Heart left ventricle (tissue), 16 donors: ENCODE results near the gene IL1A. TPM values are rescaled to one million over a fixed set of nuclear protein-coding genes. Genes with fewer than 3 reads are reported as not detected.

ENCODE experiments used
- ATAC-seq, 4 donors: fragments of 200-7000 bp; cut with Tn5 transposase; one replicate each; pipeline ENCODE4 v1.9.1; 2020 to 2022; ENCODE audit warnings: moderate library complexity in 4 of 4, mild to moderate bottlenecking in 3 of 4, moderate number of reproducible peaks in 1 of 4
- DNase-seq, 5 donors: peaks; one replicate each; pipeline ENCODE4 v3.0.0-alpha.2; 2020
- H3K27ac ChIP-seq, 12 donors: fragments of 200-600 bp; sonication (generic) in 4 of 12; one replicate each; pipeline versions ENCODE4 v1.5.0 to v1.8.0; 2016 to 2022; ENCODE audit warnings: mild to moderate bottlenecking in 2 of 12
- H3K27me3 ChIP-seq, 9 donors: fragments of 200-600 bp; sonication (generic) in 2 of 9; one replicate each; pipeline versions ENCODE4 v1.5.1 to v1.8.0; 2016 to 2022; ENCODE audit warnings: mild to moderate bottlenecking in 3 of 9
- H3K36me3 ChIP-seq, 9 donors: fragments of 200-600 bp; sonication (generic) in 2 of 9; one replicate each; pipeline versions ENCODE4 v1.5.0 to v1.8.0; 2018 to 2022; ENCODE audit warnings: mild to moderate bottlenecking in 2 of 9
- H3K4me1 ChIP-seq, 12 donors: fragments of 200-600 bp; sonication (generic) in 4 of 12; one replicate each; pipeline versions ENCODE4 v1.5.0 to v1.8.0; 2016 to 2022; ENCODE audit warnings: mild to moderate bottlenecking in 3 of 12
- H3K4me3 ChIP-seq, 12 donors: fragments of 200-600 bp; sonication (generic) in 4 of 12; one replicate each; pipeline versions ENCODE4 v1.5.0 to v1.8.0; 2017 to 2022; ENCODE audit warnings: mild to moderate bottlenecking in 9 of 12, moderate library complexity in 4 of 12
- H3K9me3 ChIP-seq, 12 donors: fragments of 200-600 bp; sonication (generic) in 4 of 12; one replicate each; pipeline versions ENCODE4 v1.5.0 to v1.8.0; 2016 to 2022; ENCODE audit warnings: mild to moderate bottlenecking in 1 of 12
- CTCF ChIP-seq, 12 donors: fragments of 200-600 bp; sonication (generic) in 4 of 12; IDR thresholded peaks; one replicate each; pipeline versions ENCODE4 v1.5.0 to v1.8.0; 2018 to 2022; ENCODE audit warnings: antibody characterized with exemption in 12 of 12, mild to moderate bottlenecking in 5 of 12
- POLR2A ChIP-seq, 2 donors: fragments of 450-650 bp; IDR thresholded peaks; one replicate each; pipeline ENCODE4 v1.6.1; 2017; ENCODE audit warnings: antibody characterized with exemption in 2 of 2, mild to moderate bottlenecking in 2 of 2, moderate library complexity in 2 of 2
- WGBS, 4 donors: extraction: QIAGEN DNeasy Blood & Tissue Kit in 2 of 4; methylation state at CpG; one replicate each; pipeline versions ENCODE4 v1.1.5 to v1.1.7; 2013 to 2018; 5-methylcytosine and 5-hydroxymethylcytosine counted together
- intact Hi-C, 10 donors: fragments of 100-400 bp; cut with DNase I; formaldehyde crosslinking; loops; one replicate each; pipeline versions ENCODE4 v1.11.1 to v1.14.2; 2022
- polyA plus RNA-seq, 2 donors: library from polyadenylated mRNA; stranded (reverse); fragments of 200-250 nt; gene quantifications; one replicate each; pipeline ENCODE4 v1.2.3, GENCODE V29; 2013
- total RNA-seq, 9 donors: library from RNA; depleted of rRNA in 2 of 9; stranded (reverse); fragments of >200 nt in 2 of 9; fragmentation: NEBNext Ultra II Directional in 3 of 9; extraction: Animal tissue kit (Norgen Biotek cat#: 25700) in 3 of 9; gene quantifications; one replicate each; pipeline versions ENCODE4 v1.1.0 to v1.2.4, GENCODE V29; 2016 to 2023
- donor health status: ischemic (EF 13 %, LVEDD 7.1; RV severe dilation, severe dysfunction).
- donor health status: healthy with polysubstance abuse.
- donor health status: DM: no; HTN: yes; CAD: no.
- donor health status: DM: no; HTN: no; CAD: no.
- donor health status: ischemic (EF 25% LVEDD 6.9; RV normal size, moderate dysfunction).
- donor health status: ischemic (EF 25% LVEDD 5.7; RV mildly dilated, moderate dysfunction).
- donor health status: healthy.
- donor health status: DM: yes; HTN: yes; CAD: no.
- donor health status: ischemic (EF 35%, LVEDD 5.7; RV mildly dilated, moderate dysfunction).
- donor health status: nonischemic (EF 11% LVEDD 7.7; RV severe dilation, severe dysfunction).
- donor health status: DM: yes; HTN: yes; CAD: no.
- donor health status: PGD.
- donor health status: ischemic (EF 29% LVEDD 5.4; RV normal size, mild dysfunction).
- donor health status: nonischemic (EF 23%, LVEDD 6.1; RV moderate dilation, normal function).

IL1A gene
- total and polyA plus RNA-seq, 11 donors: 0.13 TPM; not detected in 10

- ATAC-seq (no peak), DNase-seq (no peak)
- TF ChIP-seq CTCF (IDR thresholded peaks at IDR 0.05) (no peak), POLR2A (IDR thresholded peaks at IDR 0.05) (no peak)
- Histone ChIP-seq H3K9me3 (peaks cover 0 to 5% (median 0%) of the 10 kb centered on the region in 12 donors), H3K27ac (no peak overlapping the region), H3K4me1 (peaks cover 0 to 6% (median 0%) of the 10 kb centered on the region in 12 donors), H3K36me3 (no peaks in the 10 kb centered on the region), H3K4me3 (no peak overlapping the region), H3K27me3 (no peaks in the 10 kb centered on the region)
- intact Hi-C loops: no loop called here
- WGBS, 4 donors: 90 to 97% (median 91%) methylated on average over 5 of the region's 5 CpGs
Observed at GRCh38 chr2:112821142-112821541, 36.8 kb upstream of the IL1A start.

- no peak for ATAC-seq
- H3K4me1 ChIP-seq: peaks cover 0 to 6% (median 0%) of the 10 kb centered on the region in 12 donors
- no peak overlapping the region for H3K4me3 ChIP-seq
- DNase-seq: no peak
- intact Hi-C loops: no loop called here
- H3K27ac ChIP-seq: no peak overlapping the region
- peaks cover 0 to 5% (median 0%) of the 10 kb centered on the region in 12 donors for H3K9me3 ChIP-seq
- no peaks in the 10 kb centered on the region for H3K27me3 ChIP-seq
- H3K36me3 ChIP-seq: no peaks in the 10 kb centered on the region
- no peak for TF ChIP-seq CTCF (IDR thresholded peaks at IDR 0.05)
- TF ChIP-seq POLR2A (IDR thresholded peaks at IDR 0.05): no peak
Observed at GRCh38 chr2:112820343-112820742, 36.0 kb upstream of the IL1A start.

- TF ChIP-seq POLR2A (IDR thresholded peaks at IDR 0.05) (no peak), CTCF (IDR thresholded peaks at IDR 0.05) (no peak)
- no peak for ATAC-seq
- intact Hi-C loops: loop anchor here in 3 of 10 donors (5.0 to 10.0 kb wide), 2 partner anchors 52 to 54 kb away; partner anchors contain the start of gene CKAP2L (in 2 of the 3)
- peaks cover 0 to 5% (median 0%) of the 10 kb centered on the region in 12 donors for H3K9me3 ChIP-seq
- no peak overlapping the region for H3K27ac ChIP-seq
- DNase-seq: no peak
- H3K4me3 ChIP-seq: no peak overlapping the region
- no peaks in the 10 kb centered on the region for H3K36me3 ChIP-seq
- peaks cover 0 to 3% (median 0%) of the 10 kb centered on the region in 12 donors for H3K4me1 ChIP-seq
- WGBS, 4 donors: 75 to 96% (median 85%) methylated on average over 7 of the region's 7 CpGs
- no peaks in the 10 kb centered on the region for H3K27me3 ChIP-seq
Observed at GRCh38 chr2:112819081-112819480, 34.8 kb upstream of the IL1A start.

GRCh38 chr2:112818094-112818902 lies 34.0 kb upstream of the IL1A start:
- TF ChIP-seq CTCF (IDR thresholded peaks at IDR 0.05): no peak
- no peak for TF ChIP-seq POLR2A (IDR thresholded peaks at IDR 0.05)
- H3K36me3 ChIP-seq: no peaks in the 10 kb centered on the region
- H3K27ac ChIP-seq: no peak overlapping the region
- H3K27me3 ChIP-seq: no peaks in the 10 kb centered on the region
- H3K4me3 ChIP-seq: no peak overlapping the region
- H3K4me1 ChIP-seq: peaks cover 0 to 11% (median 4%) of the 10 kb centered on the region in 12 donors
- intact Hi-C loops: loop anchor here in 3 of 10 donors (5.0 to 10.0 kb wide), 2 partner anchors 51 to 53 kb away; partner anchors contain the start of gene CKAP2L (in 2 of the 3)
- H3K9me3 ChIP-seq: peaks cover 0 to 5% (median 0%) of the 10 kb centered on the region in 12 donors
- WGBS, 4 donors: 62 to 73% (median 64%) methylated on average over 3 of the region's 3 CpGs
- peak in 2 of 5 donors; percentile 24 to 39 for DNase-seq
- peak in 1 of 4 donors; percentile 41 for ATAC-seq
